ENCODE results near the gene DOCK9.

Gene DOCK9

DNA sequence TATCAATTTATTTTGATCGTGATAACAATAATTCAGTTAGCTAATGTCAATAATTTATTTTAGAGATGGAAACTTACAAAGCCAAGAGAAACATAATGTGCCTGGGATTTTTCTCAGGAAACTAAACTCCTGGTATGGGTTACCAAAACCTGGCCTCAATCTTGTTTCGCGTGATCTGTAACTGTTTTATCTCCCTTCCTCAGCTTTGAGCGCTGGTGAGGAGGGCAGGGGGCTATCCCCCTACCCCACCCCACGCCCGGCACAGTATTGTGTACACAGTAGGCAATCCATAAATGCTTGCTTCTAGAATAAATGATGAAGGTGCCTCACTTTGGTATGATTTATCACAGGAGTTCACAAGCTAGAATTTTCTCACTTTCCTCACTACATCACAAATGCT lies 7.7 kb upstream of the DOCK9 start:
- Histone ChIP-seq H3K27me3 (replicated peaks; ENCODE audit: control insufficient read depth, insufficient read depth, low read length) (no peaks in the 10 kb centered on the region), H3K36me3 (ENCODE audit: control insufficient read depth, insufficient read depth, low read length, severe bottlenecking) (no peaks in the 10 kb centered on the region), H3K4me1 (ENCODE audit: control insufficient read depth, insufficient read depth, low read length) (no peaks in the 10 kb centered on the region)

GRCh38 chr13:98984983-98985382 lies 7.1 kb upstream of the DOCK9 start:
- Histone ChIP-seq H3K9ac (ENCODE audit: low read length) (no peak overlapping the region), H3K27me3 (replicated peaks; ENCODE audit: control insufficient read depth, insufficient read depth, low read length) (no peaks in the 10 kb centered on the region)
- no peak for DNase-seq (ENCODE audit: low read depth)

More for the DNA sequence above, 7.7 kb upstream of the DOCK9 start:
- Histone ChIP-seq H3K4me3 (ENCODE audit: low read length) (no peak overlapping the region), H3K9ac (ENCODE audit: low read length) (no peak overlapping the region), H3K9me3 (ENCODE audit: control insufficient read depth, low read length) (peaks cover 3% of the 10 kb centered on the region)
- no peak for DNase-seq (ENCODE audit: low read depth)

GRCh38 chr13:98984118-98984517 lies 6.3 kb upstream of the DOCK9 start:
- no peak for DNase-seq (ENCODE audit: low read depth)
- no peaks in the 10 kb centered on the region for H3K27me3 ChIP-seq (replicated peaks; ENCODE audit: control insufficient read depth, insufficient read depth, low read length)
- no peaks in the 10 kb centered on the region for H3K36me3 ChIP-seq (ENCODE audit: control insufficient read depth, insufficient read depth, low read length, severe bottlenecking)
- no peaks in the 10 kb centered on the region for H3K4me1 ChIP-seq (ENCODE audit: control insufficient read depth, insufficient read depth, low read length)
- no peaks in the 10 kb centered on the region for H3K9me3 ChIP-seq (ENCODE audit: control insufficient read depth, low read length)
- H3K9ac ChIP-seq (ENCODE audit: low read length): no peak overlapping the region
- no peak overlapping the region for H3K4me3 ChIP-seq (ENCODE audit: low read length)

More at GRCh38 chr13:98984983-98985382, 7.1 kb upstream of the DOCK9 start:
- H3K36me3 ChIP-seq (ENCODE audit: control insufficient read depth, insufficient read depth, low read length, severe bottlenecking): no peaks in the 10 kb centered on the region
- H3K9me3 ChIP-seq (ENCODE audit: control insufficient read depth, low read length): peaks cover 2% of the 10 kb centered on the region
- no peak overlapping the region for H3K4me3 ChIP-seq (ENCODE audit: low read length)
- no peaks in the 10 kb centered on the region for H3K4me1 ChIP-seq (ENCODE audit: control insufficient read depth, insufficient read depth, low read length)

DNA sequence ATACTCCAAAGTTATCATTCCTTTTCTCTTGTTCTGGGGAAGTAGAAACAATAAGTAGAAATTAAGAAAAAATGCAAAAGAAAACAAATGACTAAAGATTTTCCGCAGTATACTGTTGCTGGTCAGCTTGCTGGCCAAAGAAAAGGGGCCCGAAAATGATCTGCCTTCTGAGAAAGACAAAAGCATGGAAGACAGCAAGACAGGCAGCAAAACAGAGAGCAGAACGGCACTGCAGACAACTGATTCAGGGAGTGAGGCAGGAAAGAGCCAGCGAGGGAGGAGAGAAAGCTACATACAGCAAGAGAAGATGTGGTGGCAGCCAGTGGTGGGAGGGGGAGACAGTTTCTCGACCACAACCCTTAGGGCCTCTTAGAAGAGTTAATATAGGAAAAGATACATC lies 5.3 kb upstream of the DOCK9 start:
- Histone ChIP-seq H3K9ac (ENCODE audit: low read length) (no peak overlapping the region), H3K9me3 (ENCODE audit: control insufficient read depth, low read length) (no peaks in the 10 kb centered on the region), H3K4me3 (ENCODE audit: low read length) (no peak overlapping the region), H3K4me1 (ENCODE audit: control insufficient read depth, insufficient read depth, low read length) (peaks cover 4% of the 10 kb centered on the region), H3K36me3 (ENCODE audit: control insufficient read depth, insufficient read depth, low read length, severe bottlenecking) (no peaks in the 10 kb centered on the region), H3K27me3 (replicated peaks; ENCODE audit: control insufficient read depth, insufficient read depth, low read length) (no peaks in the 10 kb centered on the region)
- peak; percentile 40 for DNase-seq (ENCODE audit: low read depth)

GRCh38 chr13:98981369-98982080 lies 3.7 kb upstream of the DOCK9 start:
- Histone ChIP-seq H3K9ac (ENCODE audit: low read length) (no peak overlapping the region), H3K27me3 (replicated peaks; ENCODE audit: control insufficient read depth, insufficient read depth, low read length) (no peaks in the 10 kb centered on the region), H3K36me3 (ENCODE audit: control insufficient read depth, insufficient read depth, low read length, severe bottlenecking) (no peaks in the 10 kb centered on the region), H3K4me3 (ENCODE audit: low read length) (no peak overlapping the region), H3K4me1 (ENCODE audit: control insufficient read depth, insufficient read depth, low read length) (peaks cover 20% of the 10 kb centered on the region), H3K9me3 (ENCODE audit: control insufficient read depth, low read length) (no peaks in the 10 kb centered on the region)
- DNase-seq (ENCODE audit: low read depth): no peak

DNA sequence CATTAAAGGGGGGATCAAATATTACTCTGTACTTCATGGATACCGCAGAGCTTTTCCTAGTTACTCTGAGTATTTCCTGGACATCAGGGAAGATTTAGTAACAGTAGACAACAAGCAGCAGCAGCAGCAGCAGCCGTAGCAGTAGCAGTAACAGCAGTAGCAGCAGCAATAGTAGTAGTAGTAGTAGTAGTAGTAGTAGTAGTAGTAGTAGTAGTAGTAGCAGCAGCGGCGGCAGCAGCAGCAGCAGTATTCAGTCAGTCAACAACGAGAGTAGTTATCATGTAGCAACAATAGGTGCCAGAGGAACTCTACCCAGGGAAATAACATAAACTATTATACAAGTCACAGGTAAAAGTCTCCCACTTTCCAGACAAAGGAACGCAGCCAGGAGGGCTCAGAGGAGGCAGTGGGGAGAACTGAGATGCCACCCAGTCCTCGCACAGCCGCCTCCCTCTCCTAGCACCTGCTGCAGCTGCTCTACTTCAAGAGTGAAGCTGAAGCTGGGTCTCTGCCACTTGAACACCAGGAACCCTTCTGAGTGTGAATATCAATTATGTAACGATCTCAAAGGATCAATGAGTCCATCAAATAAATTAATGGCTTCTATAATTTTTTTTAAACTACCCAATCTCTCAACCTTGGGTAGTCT lies 1.3 kb upstream of the DOCK9 start:
- H3K4me1 ChIP-seq (ENCODE audit: control insufficient read depth, insufficient read depth, low read length): peaks cover 32% of the 10 kb centered on the region
- no peak for DNase-seq (ENCODE audit: low read depth)
- H3K36me3 ChIP-seq (ENCODE audit: control insufficient read depth, insufficient read depth, low read length, severe bottlenecking): no peaks in the 10 kb centered on the region
- no peaks in the 10 kb centered on the region for H3K9me3 ChIP-seq (ENCODE audit: control insufficient read depth, low read length)
- no peak overlapping the region for H3K9ac ChIP-seq (ENCODE audit: low read length)
- H3K4me3 ChIP-seq (ENCODE audit: low read length): no peak overlapping the region
- no peaks in the 10 kb centered on the region for H3K27me3 ChIP-seq (replicated peaks; ENCODE audit: control insufficient read depth, insufficient read depth, low read length)

GRCh38 chr13:98978280-98978679 lies 416 bp upstream of the DOCK9 start:
- Histone ChIP-seq H3K36me3 (ENCODE audit: control insufficient read depth, insufficient read depth, low read length, severe bottlenecking) (no peaks in the 10 kb centered on the region), H3K4me1 (ENCODE audit: control insufficient read depth, insufficient read depth, low read length) (peaks cover 32% of the 10 kb centered on the region)

GRCh38 chr13:98976941-98977340 lies 923 bp downstream of the DOCK9 start:
- peak overlapping the region; percentile 14 for H3K9ac ChIP-seq (ENCODE audit: low read length)
- DNase-seq (ENCODE audit: low read depth): no peak
- H3K36me3 ChIP-seq (ENCODE audit: control insufficient read depth, insufficient read depth, low read length, severe bottlenecking): no peaks in the 10 kb centered on the region
- no peaks in the 10 kb centered on the region for H3K27me3 ChIP-seq (replicated peaks; ENCODE audit: control insufficient read depth, insufficient read depth, low read length)
- peak overlapping the region; percentile 82 for H3K4me3 ChIP-seq (ENCODE audit: low read length)
- H3K9me3 ChIP-seq (ENCODE audit: control insufficient read depth, low read length): no peaks in the 10 kb centered on the region
- peaks cover 32% of the 10 kb centered on the region for H3K4me1 ChIP-seq (ENCODE audit: control insufficient read depth, insufficient read depth, low read length)

More at GRCh38 chr13:98978280-98978679, 416 bp upstream of the DOCK9 start:
- H3K27me3 ChIP-seq (replicated peaks; ENCODE audit: control insufficient read depth, insufficient read depth, low read length): no peaks in the 10 kb centered on the region
- H3K9ac ChIP-seq (ENCODE audit: low read length): peak overlapping the region; percentile 52
- H3K4me3 ChIP-seq (ENCODE audit: low read length): peak overlapping the region; percentile 82
- DNase-seq (ENCODE audit: low read depth): peak; percentile 42
- no peaks in the 10 kb centered on the region for H3K9me3 ChIP-seq (ENCODE audit: control insufficient read depth, low read length)

DNA sequence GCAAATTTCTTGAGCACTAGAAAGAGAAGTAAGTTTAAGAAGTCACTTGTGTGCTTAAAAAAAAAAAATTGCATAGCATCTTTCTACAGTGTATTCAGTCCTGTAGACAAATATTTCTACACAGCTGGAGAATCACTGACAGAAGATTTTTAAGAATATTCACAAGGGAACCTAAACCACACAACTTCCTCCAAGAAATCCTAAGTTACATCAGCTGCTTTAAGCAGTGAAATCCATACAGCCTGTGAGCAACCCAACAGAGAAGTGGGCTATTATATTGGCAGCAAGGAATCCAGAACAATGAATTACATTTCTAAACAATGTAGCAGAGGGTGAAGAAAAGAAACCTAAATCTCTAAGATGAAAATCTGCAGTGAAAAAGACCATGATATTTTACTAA lies 1.5 kb downstream of the DOCK9 start:
- Histone ChIP-seq H3K4me1 (ENCODE audit: control insufficient read depth, insufficient read depth, low read length) (peaks cover 32% of the 10 kb centered on the region), H3K4me3 (ENCODE audit: low read length) (peak overlapping the region; percentile 27), H3K36me3 (ENCODE audit: control insufficient read depth, insufficient read depth, low read length, severe bottlenecking) (no peaks in the 10 kb centered on the region), H3K27me3 (replicated peaks; ENCODE audit: control insufficient read depth, insufficient read depth, low read length) (no peaks in the 10 kb centered on the region), H3K9me3 (ENCODE audit: control insufficient read depth, low read length) (no peaks in the 10 kb centered on the region), H3K9ac (ENCODE audit: low read length) (peak overlapping the region; percentile 14)
- DNase-seq (ENCODE audit: low read depth): peak; percentile 47

- H3K4me3 ChIP-seq (ENCODE audit: low read length): peak overlapping the region; percentile 27
Measured at GRCh38 chr13:98975822-98976261, 2.0 kb downstream of the DOCK9 start.

DNA sequence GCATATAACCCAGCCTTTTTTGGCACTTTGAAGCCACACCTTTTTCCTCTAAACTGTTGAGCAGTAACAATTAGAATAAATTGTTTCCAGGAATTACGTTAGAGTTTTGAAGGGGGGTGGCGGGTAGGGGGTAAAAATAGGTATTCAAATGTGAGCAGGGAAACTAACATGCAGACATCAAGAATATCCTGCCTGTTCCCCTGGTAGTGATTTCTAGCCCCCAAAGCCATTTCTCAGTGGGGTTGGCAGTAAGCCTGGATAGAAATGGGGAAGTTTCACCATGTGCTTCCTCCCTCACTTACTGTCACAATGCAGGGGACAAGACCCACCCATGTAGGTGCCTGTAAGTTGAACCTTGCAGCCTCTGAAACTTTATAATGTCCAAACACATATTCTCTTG lies 3.8 kb downstream of the DOCK9 start:
- Histone ChIP-seq H3K9me3 (ENCODE audit: control insufficient read depth, low read length) (no peaks in the 10 kb centered on the region), H3K9ac (ENCODE audit: low read length) (no peak overlapping the region), H3K36me3 (ENCODE audit: control insufficient read depth, insufficient read depth, low read length, severe bottlenecking) (no peaks in the 10 kb centered on the region), H3K4me3 (ENCODE audit: low read length) (no peak overlapping the region), H3K27me3 (replicated peaks; ENCODE audit: control insufficient read depth, insufficient read depth, low read length) (no peaks in the 10 kb centered on the region), H3K4me1 (ENCODE audit: control insufficient read depth, insufficient read depth, low read length) (peaks cover 32% of the 10 kb centered on the region)
- no peak for DNase-seq (ENCODE audit: low read depth)

More at GRCh38 chr13:98975822-98976261, 2.0 kb downstream of the DOCK9 start:
- H3K9me3 ChIP-seq (ENCODE audit: control insufficient read depth, low read length): no peaks in the 10 kb centered on the region
- DNase-seq (ENCODE audit: low read depth): no peak
- no peaks in the 10 kb centered on the region for H3K36me3 ChIP-seq (ENCODE audit: control insufficient read depth, insufficient read depth, low read length, severe bottlenecking)
- H3K27me3 ChIP-seq (replicated peaks; ENCODE audit: control insufficient read depth, insufficient read depth, low read length): no peaks in the 10 kb centered on the region
- H3K9ac ChIP-seq (ENCODE audit: low read length): no peak overlapping the region
- H3K4me1 ChIP-seq (ENCODE audit: control insufficient read depth, insufficient read depth, low read length): peaks cover 32% of the 10 kb centered on the region

Measured in adipocyte (in vitro differentiated cells).